DMS53 treated with DMSO at 0.1 percent for 48 hours (cell line): Measurements from ENCODE around the gene DUSP28.
A peak's percentile ranks its signal among the peaks of the same experiment; 100 is the strongest.

Experiments used
- DNase-seq: peaks from one replicate; lab custom pipeline; 2025; ENCODE audit not compliant: unreplicated experiment; lab: John Stamatoyannopoulos, UW

DUSP28 gene

DNA sequence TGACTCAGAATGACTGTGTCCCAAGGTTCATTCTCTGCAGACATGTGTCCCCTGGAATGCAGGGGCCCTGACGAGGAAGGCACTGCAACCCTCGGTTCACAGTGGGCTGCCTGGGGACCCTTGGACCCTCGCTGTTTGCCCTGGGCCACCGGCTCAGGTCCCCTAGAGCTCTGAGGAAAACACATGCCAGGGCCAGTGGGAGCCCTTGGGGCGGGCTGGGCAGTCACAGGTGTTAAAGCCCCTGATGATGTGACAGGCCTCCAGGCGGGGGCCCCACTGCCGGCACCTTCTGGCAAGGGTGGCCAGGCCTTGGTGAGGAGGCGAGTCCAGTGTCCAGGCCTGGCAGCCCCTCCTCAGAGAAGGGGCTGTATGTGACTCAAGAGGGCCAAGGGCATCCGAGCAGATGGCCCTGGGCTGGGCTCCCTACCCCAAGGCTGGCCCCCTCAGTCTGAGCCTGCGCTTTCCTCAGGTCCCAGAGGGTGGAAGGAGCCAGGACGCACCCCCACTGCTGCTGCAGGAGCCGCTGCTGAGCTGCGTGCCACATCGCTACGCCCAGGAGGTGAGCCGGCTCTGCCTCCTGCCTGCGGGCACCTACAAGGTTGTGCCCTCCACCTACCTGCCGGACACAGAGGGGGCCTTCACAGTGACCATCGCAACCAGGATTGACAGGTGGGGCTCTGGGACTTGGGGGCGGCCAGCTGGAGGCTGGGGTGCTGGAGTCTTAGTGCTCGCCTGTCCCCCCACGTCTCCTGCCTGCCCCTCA is 37.4 kb downstream of the DUSP28 start:
- no peak for DNase-seq

DNA sequence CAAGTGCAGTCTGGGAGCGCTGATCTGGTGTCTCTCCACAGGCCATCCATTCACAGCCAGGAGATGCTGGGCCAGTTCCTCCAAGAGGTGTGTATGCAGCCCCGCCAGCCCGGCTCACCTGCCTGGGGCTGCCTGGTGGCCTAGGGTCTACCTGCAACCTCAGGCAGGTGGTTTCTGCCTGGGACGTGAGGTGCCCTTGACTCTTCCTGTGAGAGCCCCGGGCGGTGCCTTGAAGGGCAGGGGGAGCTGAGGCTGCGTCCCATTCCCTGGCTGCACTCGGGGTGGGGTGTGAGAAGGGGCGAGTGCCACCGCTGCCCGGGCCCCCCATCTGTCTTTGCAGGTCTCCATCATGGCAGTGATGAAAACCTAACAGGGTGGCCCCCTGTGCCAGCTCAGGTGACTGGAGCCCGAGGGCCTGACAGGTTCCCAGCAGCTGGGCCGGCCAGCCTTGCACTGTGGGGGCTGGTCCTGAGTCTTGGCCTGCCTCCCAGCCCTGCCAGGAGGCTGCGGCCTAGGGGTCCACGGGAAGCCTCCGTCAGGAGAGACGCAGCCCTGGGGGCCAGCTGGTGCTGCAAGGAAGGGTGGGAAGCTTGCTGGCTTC is 38.3 kb downstream of the DUSP28 start:
- DNase-seq: no peak

DNA sequence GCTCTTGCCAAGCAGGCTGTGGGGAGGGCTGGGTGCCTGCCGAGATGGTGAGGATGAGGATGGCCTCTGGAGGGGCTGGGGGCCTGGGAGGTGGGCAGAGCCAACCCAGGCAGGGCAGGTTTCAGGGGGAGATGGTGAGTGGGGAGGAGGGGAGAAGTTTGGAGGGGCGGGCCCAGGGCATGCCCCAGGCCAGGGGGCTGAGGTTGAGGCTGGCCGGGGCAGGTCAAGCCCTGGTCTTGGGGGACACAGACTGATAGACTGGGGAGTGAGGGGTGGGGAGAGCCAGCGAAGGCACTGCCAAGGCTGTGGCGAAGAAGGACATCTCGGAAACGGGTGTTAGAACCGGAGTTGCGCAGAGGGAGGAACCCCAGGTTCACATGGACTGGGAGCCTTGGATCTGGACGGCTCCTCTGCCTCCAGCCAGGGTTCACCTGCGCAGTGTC is 39.0 kb downstream of the DUSP28 start:
- DNase-seq: no peak

DNA sequence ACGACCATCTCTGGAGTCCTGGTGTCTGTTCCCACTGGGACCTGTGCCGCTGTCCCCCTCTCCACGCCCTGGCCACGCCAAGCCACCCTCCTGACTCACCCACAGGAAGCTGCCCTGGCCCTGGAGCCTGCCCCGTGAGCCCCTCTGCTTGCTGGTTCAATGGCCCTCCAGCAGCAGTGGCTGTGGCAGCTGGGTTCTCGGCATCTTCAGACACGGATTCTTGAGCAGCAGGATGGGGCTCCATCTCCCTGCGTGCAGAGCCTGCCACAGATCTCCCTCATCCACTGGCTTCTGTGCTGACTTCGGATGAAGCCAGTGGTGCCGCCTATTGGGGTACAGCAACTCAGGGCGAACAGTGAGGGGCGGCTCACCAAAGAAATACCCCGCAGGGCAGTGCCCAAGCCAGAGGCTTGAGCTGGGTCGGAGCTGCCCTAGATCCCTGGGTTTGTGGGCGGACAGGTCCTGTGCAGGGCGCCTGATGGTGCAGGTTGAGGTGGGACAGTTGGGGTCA is 40.3 kb downstream of the DUSP28 start:
- DNase-seq: no peak

DNA sequence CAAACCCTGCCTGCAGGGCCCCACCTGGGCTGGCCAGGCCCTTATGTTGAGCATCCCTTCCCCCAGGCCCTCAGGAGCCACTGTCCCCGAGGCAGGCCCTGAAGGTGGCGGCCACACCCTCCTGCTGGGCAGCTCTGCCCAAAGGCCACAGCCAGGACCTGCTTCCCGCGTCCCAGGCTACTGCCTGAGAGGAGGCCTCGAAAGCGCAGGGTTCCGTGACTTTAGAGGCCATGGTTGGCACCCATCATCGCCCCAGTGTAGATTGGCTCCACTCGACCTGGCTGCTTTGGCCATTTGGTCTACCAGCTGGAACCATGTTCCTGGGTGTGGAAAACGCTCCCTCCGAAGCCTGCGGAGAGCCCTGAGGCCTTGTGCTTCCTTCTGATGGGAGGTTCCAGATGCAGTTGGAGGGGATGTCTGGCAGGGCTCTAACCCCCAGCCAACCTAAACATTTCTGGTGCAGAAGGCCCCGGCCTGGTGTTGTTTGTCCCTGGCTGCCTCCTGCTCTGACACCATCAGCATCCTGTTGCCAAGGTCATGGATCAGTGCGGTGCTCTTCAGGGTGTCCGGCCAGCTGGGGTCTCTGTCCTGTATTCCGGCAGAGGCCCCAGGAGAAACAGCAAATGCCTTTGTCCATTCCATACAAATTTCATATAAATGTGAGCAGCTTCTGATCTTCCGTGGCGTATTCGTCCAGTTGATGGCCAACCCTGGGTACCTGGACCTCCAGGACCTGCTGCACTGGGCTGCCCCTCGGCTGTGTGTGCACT is 41.1 kb downstream of the DUSP28 start:
- DNase-seq: no peak

DNA sequence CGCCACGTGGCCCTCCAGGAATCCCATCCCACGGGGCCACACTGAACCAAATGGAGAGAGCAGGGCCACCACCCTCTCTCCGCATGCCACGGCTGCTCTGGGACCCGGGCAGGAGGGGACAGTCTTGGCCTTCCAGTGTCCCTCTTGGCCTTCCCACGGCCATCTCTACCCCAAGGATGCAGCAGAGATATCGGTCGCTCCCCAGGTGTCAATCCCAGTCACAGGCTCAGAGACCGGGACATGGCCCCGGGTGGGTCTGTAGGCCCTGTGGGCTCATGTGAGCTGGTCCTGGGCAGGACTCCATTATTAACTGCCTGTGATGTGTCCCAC is 41.6 kb downstream of the DUSP28 start:
- no peak for DNase-seq

DNA sequence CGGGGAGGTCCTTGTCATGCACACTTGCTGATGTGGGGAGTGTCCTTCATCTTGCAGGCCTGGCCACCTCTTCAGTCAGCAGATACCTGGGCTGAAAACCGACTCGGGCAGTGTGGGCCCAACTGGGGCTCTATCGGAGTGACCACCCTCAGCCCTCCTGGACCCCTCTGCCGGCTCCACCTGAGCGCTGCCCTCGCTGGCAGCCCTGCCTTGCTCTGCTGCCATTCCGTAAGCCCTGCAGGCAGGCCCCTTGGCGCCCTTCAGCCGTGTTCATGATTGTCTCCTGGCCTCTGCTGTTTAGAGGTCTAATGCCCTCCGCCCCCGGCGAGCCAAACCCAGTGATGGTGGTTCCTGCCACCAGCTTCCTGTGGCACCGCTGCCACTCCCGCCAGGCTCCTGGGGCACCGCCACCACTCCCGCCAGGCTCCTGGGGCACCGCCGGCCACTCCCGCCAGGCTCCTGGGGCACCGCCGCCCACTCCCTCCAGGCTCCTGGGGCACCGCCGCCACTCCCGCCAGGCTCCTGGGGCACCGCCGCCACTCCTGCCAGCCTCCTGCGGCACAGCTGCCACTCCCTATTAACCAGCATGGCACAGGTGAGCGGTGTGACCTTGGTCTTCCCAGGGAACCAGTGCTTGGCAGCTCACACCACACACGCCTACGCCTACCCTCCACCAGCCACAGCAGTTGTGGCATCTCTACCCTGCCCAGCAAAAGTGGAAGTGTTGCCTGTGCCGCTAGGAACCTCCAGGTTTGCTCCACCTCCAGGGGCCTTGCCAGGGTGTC is 42.3 kb downstream of the DUSP28 start:
- no peak for DNase-seq

DNA sequence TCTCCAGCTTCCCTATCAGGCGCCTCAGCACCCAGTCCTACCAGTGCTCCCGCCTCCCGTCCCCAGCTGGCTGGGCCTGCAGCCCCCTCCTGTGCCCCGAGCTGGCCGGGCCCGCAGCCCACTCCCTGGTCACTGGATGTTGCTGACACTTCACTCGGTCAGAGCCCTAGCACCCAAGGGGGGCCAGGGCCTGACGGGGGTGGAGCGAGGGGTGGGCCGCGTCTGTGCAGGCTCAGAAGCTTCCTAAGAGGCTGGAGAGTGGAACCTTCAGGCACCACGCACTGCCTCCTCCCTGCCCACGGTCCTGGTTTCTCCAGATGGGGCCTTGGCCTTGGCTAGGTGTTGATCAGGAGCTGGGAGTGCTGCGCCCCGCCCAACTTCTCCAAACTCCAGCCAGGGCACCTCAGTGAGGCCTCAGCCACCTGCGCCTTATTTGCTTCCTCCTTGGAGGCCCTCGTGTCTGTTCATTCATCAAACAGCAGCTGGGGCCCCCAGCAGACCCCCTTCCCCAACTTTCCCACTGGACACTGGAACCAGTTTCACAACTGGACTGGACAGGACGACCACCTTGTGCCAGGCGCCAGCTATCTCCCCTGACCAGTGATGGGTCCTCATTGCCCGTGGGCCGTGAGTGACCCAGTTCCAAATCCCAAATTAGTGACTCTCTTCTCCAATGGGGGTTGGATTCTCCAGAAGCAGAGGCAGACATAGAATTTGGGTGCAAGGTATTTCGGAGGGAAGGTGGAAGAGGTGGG is 43.1 kb downstream of the DUSP28 start:
- DNase-seq: no peak

DNA sequence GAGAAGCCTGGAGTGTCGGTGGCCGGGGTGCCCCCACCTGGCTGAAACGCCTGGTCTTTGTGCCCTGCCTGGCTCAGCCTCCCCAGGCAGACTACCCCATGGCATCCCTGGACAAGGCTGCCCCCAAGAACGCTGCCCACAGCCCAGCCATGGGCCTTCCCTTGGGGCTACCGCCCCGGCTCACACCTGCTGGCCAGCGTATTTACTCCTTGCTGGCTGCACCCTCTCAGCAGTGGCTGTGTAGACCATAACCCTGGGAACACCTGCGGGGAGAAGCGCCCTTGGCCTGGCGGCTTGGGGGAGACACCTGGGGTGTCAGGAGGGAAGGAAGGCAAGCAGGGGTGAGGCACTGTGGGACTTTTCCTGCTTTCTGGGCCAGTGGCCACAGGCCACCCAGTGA is 43.7 kb downstream of the DUSP28 start:
- DNase-seq: no peak

DNA sequence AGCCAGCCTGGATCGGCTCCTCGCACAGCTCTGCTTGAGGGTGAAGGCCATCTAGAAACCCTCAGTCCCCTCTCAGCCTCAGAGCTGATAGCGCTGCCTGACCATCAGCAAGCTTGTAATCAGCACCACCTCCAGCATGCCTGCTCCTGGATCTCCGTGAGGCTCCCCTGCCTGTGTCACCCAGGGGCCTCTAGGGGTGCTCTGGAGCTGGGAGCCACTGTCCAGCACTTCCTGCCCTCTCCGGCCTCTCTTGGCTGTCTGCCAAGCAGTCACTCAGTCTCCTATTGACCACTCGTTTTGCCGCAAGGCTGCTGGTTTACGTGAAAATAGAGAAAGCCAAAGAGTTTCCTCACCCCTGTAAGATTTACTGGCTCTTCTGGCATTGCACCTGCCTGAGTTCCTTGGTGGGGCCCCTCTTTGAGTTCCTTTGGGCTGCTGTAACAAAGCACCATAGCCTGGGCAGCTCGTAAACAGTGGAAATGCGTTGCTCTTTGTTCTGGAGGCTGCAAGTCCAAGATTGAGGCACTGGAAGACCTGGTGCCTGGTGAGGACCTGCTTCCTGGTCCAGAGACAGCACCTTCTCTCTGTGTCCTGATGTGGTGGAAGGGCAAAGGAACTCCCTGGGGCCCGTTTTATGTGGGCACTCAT is 44.3 kb downstream of the DUSP28 start:
- DNase-seq: peak; percentile 19

DNA sequence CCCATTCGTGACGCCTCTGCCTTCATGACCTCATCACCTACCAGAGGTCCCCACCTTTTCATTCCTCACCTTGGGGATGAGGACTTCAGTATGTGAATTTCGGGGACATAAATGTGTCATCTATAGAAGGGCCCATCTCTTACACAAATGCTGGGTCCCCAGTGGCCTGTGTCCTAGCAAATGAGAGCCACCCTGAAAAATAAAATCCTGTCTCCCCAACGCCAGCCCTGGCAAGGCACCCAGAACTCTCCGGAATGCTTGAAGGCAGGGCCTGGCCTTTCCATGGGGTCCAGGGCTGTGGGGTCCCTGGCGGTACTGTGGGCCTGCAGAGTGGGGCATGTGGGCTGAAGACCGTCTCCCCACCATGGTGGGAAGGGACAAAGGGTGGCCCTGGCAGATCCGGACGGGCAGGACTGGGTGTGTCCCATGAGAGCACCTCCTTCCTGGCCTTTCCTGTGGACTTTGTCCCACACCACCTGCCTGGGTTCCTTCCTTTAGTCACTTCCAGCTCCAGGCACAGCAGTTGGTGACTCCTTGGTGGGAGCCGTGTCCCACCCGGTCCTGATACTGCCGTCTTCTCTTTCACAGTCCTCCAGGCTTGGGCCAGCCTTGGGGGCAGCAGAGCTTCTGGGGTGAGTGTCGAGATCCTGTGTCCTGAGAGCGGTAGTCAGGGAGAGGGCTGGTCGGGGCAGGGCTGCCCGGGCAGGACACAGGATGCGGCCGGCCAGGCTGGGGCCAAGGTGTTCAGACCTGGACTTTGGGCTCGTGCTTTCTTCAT is 45.0 kb downstream of the DUSP28 start:
- peak; percentile 7 for DNase-seq

DNA sequence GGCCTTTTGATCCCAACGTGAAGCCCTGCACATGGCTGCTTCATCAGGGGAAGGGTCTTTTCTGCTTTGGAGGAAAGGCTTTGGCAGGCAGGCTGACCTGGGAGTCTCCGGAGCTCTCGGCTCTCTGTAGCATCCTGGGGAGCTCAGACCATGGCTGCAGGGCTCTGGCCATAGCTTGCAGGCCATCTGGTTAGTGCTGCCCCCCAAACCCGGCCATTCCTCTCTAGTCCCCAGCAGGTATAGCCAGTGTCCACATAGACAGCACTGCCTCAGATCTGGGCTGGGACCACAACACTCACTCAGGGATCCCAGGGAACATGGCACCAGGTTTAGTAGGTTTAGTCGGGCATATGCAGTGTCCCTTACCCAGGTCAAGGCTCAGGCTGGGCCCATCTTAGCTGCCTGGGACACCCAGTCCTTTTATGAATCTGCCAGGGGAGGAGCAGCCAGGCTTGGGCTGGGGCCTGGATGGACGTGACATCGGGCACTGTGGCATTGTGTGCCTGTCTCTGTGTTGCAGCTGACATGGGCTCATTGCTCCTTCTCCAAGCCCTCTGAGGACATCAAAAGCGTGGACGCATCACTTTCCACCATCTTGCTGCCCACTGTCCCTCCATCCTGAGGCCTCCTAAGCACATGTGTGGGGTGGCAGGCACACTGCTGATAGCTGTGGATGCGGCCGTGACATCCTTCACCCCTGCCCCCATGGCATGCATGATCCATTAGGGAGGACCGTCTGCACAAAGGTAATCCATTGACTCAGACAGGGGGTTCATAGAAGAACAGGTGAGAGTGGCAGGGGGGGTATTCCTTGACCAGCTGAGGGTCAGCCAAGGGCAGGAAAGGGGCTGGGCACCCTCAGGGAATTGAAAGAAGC is 45.9 kb downstream of the DUSP28 start:
- DNase-seq: no peak

DNA sequence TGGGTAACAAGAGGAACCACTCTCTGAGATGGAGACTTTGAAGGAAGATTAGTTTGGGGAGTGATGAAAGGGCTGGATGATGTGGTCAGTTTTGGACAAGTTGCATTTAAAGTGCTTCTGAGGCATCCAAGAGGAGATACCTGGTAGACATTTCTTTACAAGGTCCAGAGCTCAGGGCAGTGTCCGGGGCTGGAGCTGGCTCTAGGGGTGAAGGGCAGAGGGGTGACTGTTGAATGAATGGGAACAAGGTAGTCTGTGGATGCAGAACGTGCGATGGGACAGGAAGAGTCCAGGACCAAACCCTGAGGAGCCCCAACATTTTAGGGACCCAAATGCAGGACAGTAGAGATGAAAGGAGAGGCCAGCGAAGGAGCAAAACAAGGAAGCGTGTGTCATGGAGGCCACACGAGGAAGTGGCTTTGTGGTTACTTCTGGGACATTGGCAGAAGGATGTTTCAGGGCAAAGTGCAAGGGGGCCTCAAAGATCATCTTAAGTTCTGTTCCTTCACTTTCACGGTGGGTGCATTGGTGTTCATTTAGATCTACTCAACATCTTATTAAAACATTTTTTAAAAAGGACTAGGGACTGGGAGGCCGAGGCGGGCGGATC is 51.5 kb downstream of the DUSP28 start:
- DNase-seq: no peak
